Muscle of back (tissue), 11 donors: Measurements from ENCODE around the gene IGF2BP1. TPM values are rescaled to one million over a fixed set of nuclear protein-coding genes. Genes with fewer than 3 reads are reported as not detected.
"Not testable (repeated sequence)": the region's sequence is repeated elsewhere in the genome, so short reads cannot be mapped to it uniquely, and the experiment has no call there.

Experiments
- DNase-seq, 3 donors: peaks; one replicate each; pipeline versions ENCODE4 v3.0.0 to v3.0.0-alpha.2; 2013
- polyA plus RNA-seq, 10 donors: library from polyadenylated mRNA; unstranded; fragments of 120-200 nt; gene quantifications; one replicate each; pipeline ENCODE4 v1.2.1, GENCODE V29; 2013; ENCODE audit not compliant: insufficient read length in 10 of 10

IGF2BP1 gene
- polyA plus RNA-seq, 10 donors: 5.2 to 17.7 (median 12.3) TPM

GRCh38 chr17:49050611-49051010 is 53.4 kb downstream of the IGF2BP1 start:
- DNase-seq: no peak

GRCh38 chr17:49051269-49051668 is 54.1 kb downstream of the IGF2BP1 start:
- DNase-seq: no peak

- no peak for DNase-seq
These were observed 56.1 kb downstream of the IGF2BP1 start for GRCh38 chr17:49053171-49053829.

GRCh38 chr17:49054342-49055092 is 57.3 kb downstream of the IGF2BP1 start:
- no peak for DNase-seq

GRCh38 chr17:49055181-49055927 is 58.2 kb downstream of the IGF2BP1 start:
- no peak for DNase-seq

- no peak for DNase-seq
These were observed 64.3 kb downstream of the IGF2BP1 start for GRCh38 chr17:49061524-49061943.

- peak in 2 of 3 donors; percentile 16 to 30 for DNase-seq
These were observed 66.5 kb downstream of the IGF2BP1 start for GRCh38 chr17:49063652-49064051.

GRCh38 chr17:49067163-49067562 is 70.0 kb downstream of the IGF2BP1 start:
- DNase-seq: no peak

GRCh38 chr17:49069585-49070273 is 72.5 kb downstream of the IGF2BP1 start:
- no peak for DNase-seq

GRCh38 chr17:49071106-49071505 is 73.9 kb downstream of the IGF2BP1 start:
- DNase-seq: no peak

GRCh38 chr17:49074851-49075540 is 77.8 kb downstream of the IGF2BP1 start:
- DNase-seq: no peak

- peak in 1 of 3 donors; percentile 28 for DNase-seq
These were observed 79.6 kb downstream of the IGF2BP1 start for GRCh38 chr17:49076573-49077384.

- DNase-seq: no peak
These were observed 81.1 kb downstream of the IGF2BP1 start for GRCh38 chr17:49078248-49078647.

- no peak for DNase-seq
These were observed 82.9 kb downstream of the IGF2BP1 start for GRCh38 chr17:49079840-49080663.

- no peak for DNase-seq
These were observed 85.0 kb downstream of the IGF2BP1 start for GRCh38 chr17:49082231-49082630.

- not testable (repeated sequence) for DNase-seq
These were observed 87.9 kb downstream of the IGF2BP1 start for GRCh38 chr17:49085046-49085445.

- no peak for DNase-seq
These were observed 88.6 kb downstream of the IGF2BP1 start for GRCh38 chr17:49085565-49086315.

GRCh38 chr17:49086316-49086605 is 89.1 kb downstream of the IGF2BP1 start:
- DNase-seq: no peak

GRCh38 chr17:49086649-49087048 is 89.5 kb downstream of the IGF2BP1 start:
- no peak for DNase-seq
